Trophoblast cell (in vitro differentiated cells and primary cell): ENCODE data around the gene POT1.

Experiments used
- DNase-seq, 2 donors: peaks; one replicate each; pipeline ENCODE4 v3.0.0-alpha.2; 2016
- H2AFZ ChIP-seq: 2 replicates; pipeline ENCODE4 v1.6.1; 2013; ENCODE audit warnings: low read length, moderate library complexity, mild to moderate bottlenecking; ENCODE audit not compliant: insufficient read depth, poor library complexity
- H2AK5ac ChIP-seq: 2 replicates; pipeline ENCODE4 v1.6.1; 2013; ENCODE audit warnings: mild to moderate bottlenecking, low read length
- H2BK120ac ChIP-seq: 2 replicates; pipeline ENCODE4 v1.6.1; 2013; ENCODE audit warnings: low read length, mild to moderate bottlenecking, moderate library complexity; ENCODE audit not compliant: insufficient read depth, poor library complexity
- H2BK12ac ChIP-seq: 2 replicates; pipeline ENCODE4 v1.6.1; 2013; ENCODE audit warnings: mild to moderate bottlenecking, low read length, moderate library complexity
- H2BK5ac ChIP-seq: 2 replicates; pipeline ENCODE4 v1.6.1; 2013; ENCODE audit warnings: low read length, low read depth, moderate library complexity, mild to moderate bottlenecking; ENCODE audit not compliant: poor library complexity
- H3K14ac ChIP-seq: 2 replicates; pipeline ENCODE4 v1.6.1; 2013; ENCODE audit warnings: mild to moderate bottlenecking, low read length
- H3K18ac ChIP-seq: 2 replicates; pipeline ENCODE4 v1.6.1; 2013; ENCODE audit warnings: mild to moderate bottlenecking, low read length
- H3K23ac ChIP-seq: 2 replicates; pipeline ENCODE4 v1.6.1; 2013; ENCODE audit warnings: low read length
- H3K27ac ChIP-seq: 2 replicates; pipeline ENCODE4 v1.5.1; 2013; ENCODE audit warnings: low read depth, mild to moderate bottlenecking, inconsistent platforms, low read length, moderate library complexity
- H3K27me3 ChIP-seq: 2 replicates; pipeline ENCODE4 v1.6.1; 2013; ENCODE audit warnings: inconsistent platforms, mild to moderate bottlenecking, low read length, moderate library complexity; ENCODE audit not compliant: insufficient read depth
- H3K36me3 ChIP-seq, 2 experiments: 1 replicate in 1 of 2; 2 replicates in 1 of 2; pipeline ENCODE4 v1.6.1; 2013; ENCODE audit warnings: low read length in 2 of 2, mild to moderate bottlenecking in 2 of 2, moderate library complexity in 1 of 2; ENCODE audit not compliant: insufficient read depth in 2 of 2, control insufficient read depth in 1 of 2
- H3K4ac ChIP-seq: 2 replicates; pipeline ENCODE4 v1.6.1; 2013; ENCODE audit warnings: low read depth, mild to moderate bottlenecking, low read length, moderate library complexity
- H3K4me1 ChIP-seq, 2 experiments: 1 replicate in 1 of 2; 2 replicates in 1 of 2; pipeline ENCODE4 v1.6.1; 2013; ENCODE audit warnings: low read length in 2 of 2, mild to moderate bottlenecking in 2 of 2, moderate library complexity in 1 of 2; ENCODE audit not compliant: insufficient read depth in 2 of 2, control insufficient read depth in 1 of 2
- H3K4me2 ChIP-seq: 2 replicates; pipeline ENCODE4 v1.6.1; 2013; ENCODE audit warnings: inconsistent platforms, mild to moderate bottlenecking, low read length, moderate library complexity
- H3K4me3 ChIP-seq: 2 replicates; pipeline ENCODE4 v1.5.1; 2013; ENCODE audit warnings: mild to moderate bottlenecking, low read depth, low read length, inconsistent platforms
- H3K79me1 ChIP-seq: one replicate; pipeline ENCODE4 v1.6.1; 2013; ENCODE audit warnings: low read length
- H3K79me2 ChIP-seq: 2 replicates; pipeline ENCODE4 v1.6.1; 2013; ENCODE audit warnings: low read length, mild to moderate bottlenecking; ENCODE audit not compliant: control insufficient read depth, insufficient read depth, poor library complexity
- H3K9ac ChIP-seq: 2 replicates; pipeline ENCODE4 v1.6.1; 2013; ENCODE audit warnings: mild to moderate bottlenecking, low read length
- H3K9me3 ChIP-seq: 2 replicates; pipeline ENCODE4 v1.6.1; 2013; ENCODE audit warnings: low read depth, mild to moderate bottlenecking, control low read depth, inconsistent platforms, low read length; ENCODE audit not compliant: insufficient read depth
- H4K12ac ChIP-seq: 2 replicates; pipeline ENCODE4 v1.6.1; 2013; ENCODE audit warnings: low read depth, mild to moderate bottlenecking, low read length, moderate library complexity
- H4K8ac ChIP-seq: 2 replicates; pipeline ENCODE4 v1.6.1; 2013; ENCODE audit warnings: low read depth, mild to moderate bottlenecking, low read length, moderate library complexity
- H4K91ac ChIP-seq: one replicate; pipeline ENCODE4 v1.6.1; 2013; ENCODE audit warnings: low read depth, mild to moderate bottlenecking, low read length, moderate library complexity
- WGBS: extraction: QIAGEN DNeasy Blood & Tissue Kit; methylation state at CpG from one replicate; pipeline ENCODE4 v1.1.7; 2013; ENCODE audit warnings: missing lambda C conversion rate; ENCODE audit not compliant: insufficient read length, insufficient coverage; ENCODE audit errors: extremely low coverage; 5-methylcytosine and 5-hydroxymethylcytosine counted together

Gene POT1

GRCh38 chr7:124937076-124937475 is 7.5 kb upstream of the POT1 start:
- Histone ChIP-seq H3K18ac (no peak overlapping the region), H3K9me3 (no peaks in the 10 kb centered on the region), H3K79me2 (no peaks in the 10 kb centered on the region), H3K4me2 (no peak overlapping the region), H3K79me1 (no peaks in the 10 kb centered on the region), H2BK120ac (no peak overlapping the region), H2BK12ac (no peak overlapping the region), H4K91ac (no peak overlapping the region), H2AFZ (no peak overlapping the region), H4K8ac (no peak overlapping the region), H3K23ac (no peak overlapping the region), H3K36me3 (no peaks in the 10 kb centered on the region), H2BK5ac (no peak overlapping the region), H3K9ac (no peak overlapping the region), H3K14ac (no peak overlapping the region), H3K4ac (no peak overlapping the region), H4K12ac (no peak overlapping the region), H3K4me3 (no peak overlapping the region), H3K27ac (no peak overlapping the region), H3K27me3 (no peaks in the 10 kb centered on the region), H3K4me1 (no peaks in the 10 kb centered on the region), H2AK5ac (no peak overlapping the region)
- DNase-seq, result no peak
- no CpG with 5 or more reads among the region's 1 CpG for WGBS

- H2AFZ ChIP-seq, result no peak overlapping the region
- H2BK12ac ChIP-seq, result no peak overlapping the region
- H3K4me2 ChIP-seq, result no peak overlapping the region
- no peak overlapping the region for H3K27ac ChIP-seq
- H2BK5ac ChIP-seq, result no peak overlapping the region
- no peaks in the 10 kb centered on the region for H3K79me1 ChIP-seq
- no peak overlapping the region for H2BK120ac ChIP-seq
- no peak overlapping the region for H3K9ac ChIP-seq
- H4K8ac ChIP-seq, result no peak overlapping the region
- no peak overlapping the region for H2AK5ac ChIP-seq
- H3K4me3 ChIP-seq, result no peak overlapping the region
- no peak overlapping the region for H3K23ac ChIP-seq
- no peak overlapping the region for H4K12ac ChIP-seq
- no peaks in the 10 kb centered on the region for H3K79me2 ChIP-seq
- no peak for DNase-seq
- no peak overlapping the region for H3K18ac ChIP-seq
- H4K91ac ChIP-seq, result no peak overlapping the region
- no peaks in the 10 kb centered on the region for H3K9me3 ChIP-seq
- no peak overlapping the region for H3K4ac ChIP-seq
- H3K27me3 ChIP-seq, result no peaks in the 10 kb centered on the region
- no peaks in the 10 kb centered on the region for H3K4me1 ChIP-seq
- H3K14ac ChIP-seq, result no peak overlapping the region
- no peaks in the 10 kb centered on the region for H3K36me3 ChIP-seq
Measured at GRCh38 chr7:124934841-124935240, 5.2 kb upstream of the POT1 start.

- no peaks in the 10 kb centered on the region for H3K79me1 ChIP-seq
- no peak overlapping the region for H3K18ac ChIP-seq
- no peak overlapping the region for H3K4ac ChIP-seq
- H2AK5ac ChIP-seq, result no peak overlapping the region
- WGBS, result 100% methylated on average over 1 of the region's 18 CpGs
- no peak overlapping the region for H3K27ac ChIP-seq
- no peak overlapping the region for H2AFZ ChIP-seq
- H3K4me1 ChIP-seq, result no peaks in the 10 kb centered on the region
- H2BK5ac ChIP-seq, result no peak overlapping the region
- no peaks in the 10 kb centered on the region for H3K36me3 ChIP-seq
- no peak overlapping the region for H3K4me2 ChIP-seq
- H3K79me2 ChIP-seq, result peaks cover 2% of the 10 kb centered on the region
- H2BK120ac ChIP-seq, result no peak overlapping the region
- H4K8ac ChIP-seq, result peak overlapping the region; percentile 38
- no peak overlapping the region for H3K9ac ChIP-seq
- no peak overlapping the region for H3K23ac ChIP-seq
- no peak overlapping the region for H3K4me3 ChIP-seq
- no peak overlapping the region for H2BK12ac ChIP-seq
- no peak for DNase-seq
- H3K14ac ChIP-seq, result no peak overlapping the region
- no peaks in the 10 kb centered on the region for H3K9me3 ChIP-seq
- no peak overlapping the region for H4K91ac ChIP-seq
- no peaks in the 10 kb centered on the region for H3K27me3 ChIP-seq
- H4K12ac ChIP-seq, result no peak overlapping the region
Measured at GRCh38 chr7:124930655-124931597, 1.3 kb upstream of the POT1 start.

GRCh38 chr7:124930173-124930623 is 573 bp upstream of the POT1 start:
- Histone ChIP-seq H3K36me3 (no peaks in the 10 kb centered on the region), H3K18ac (no peak overlapping the region), H3K4me2 (peak overlapping the region; percentile 91)

More at GRCh38 chr7:124930173-124930623, 573 bp upstream of the POT1 start:
- Histone ChIP-seq H3K79me1 (no peaks in the 10 kb centered on the region), H2BK5ac (no peak overlapping the region), H3K27ac (no peak overlapping the region), H4K91ac (no peak overlapping the region), H3K9ac (no peak overlapping the region), H2BK12ac (no peak overlapping the region), H3K4me1 (no peaks in the 10 kb centered on the region), H2AFZ (no peak overlapping the region), H2BK120ac (no peak overlapping the region), H3K4ac (no peak overlapping the region), H2AK5ac (no peak overlapping the region), H3K14ac (no peak overlapping the region), H4K8ac (no peak overlapping the region), H4K12ac (no peak overlapping the region), H3K27me3 (no peaks in the 10 kb centered on the region), H3K4me3 (no peak overlapping the region), H3K23ac (no peak overlapping the region), H3K9me3 (no peaks in the 10 kb centered on the region), H3K79me2 (peaks cover 2% of the 10 kb centered on the region)
- DNase-seq, result no peak
- WGBS, result no CpG with 5 or more reads among the region's 1 CpG
